ENCODE measurements around the gene MYO7B. TPM values are rescaled to one million over a fixed set of nuclear protein-coding genes. Genes with fewer than 3 reads are reported as not detected.
"Not testable (repeated sequence)": the region's sequence is repeated elsewhere in the genome, so short reads cannot be mapped to it uniquely, and the experiment has no call there.

Gene MYO7B
- total RNA-seq, 1 donor: 0.18 TPM

DNA sequence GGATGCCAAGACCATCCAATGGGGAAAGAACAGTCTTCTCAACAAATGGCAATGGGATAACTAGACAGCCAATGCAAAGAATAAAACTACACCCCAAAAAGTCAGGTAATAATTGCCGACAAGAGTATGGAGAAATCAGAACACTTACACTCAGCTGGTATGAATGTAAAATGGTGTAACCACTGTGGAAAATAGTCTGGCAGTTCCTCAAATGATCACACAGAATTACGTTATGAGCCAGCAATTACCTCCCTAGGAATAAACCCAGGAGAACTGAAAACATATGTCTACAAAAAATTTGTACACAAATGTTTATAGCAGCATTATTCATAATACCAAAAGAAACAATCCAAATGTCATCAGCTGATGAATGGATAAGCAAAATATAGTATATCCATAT is 18.0 kb upstream of the MYO7B start:
- DNase-seq (ENCODE audit: low read depth): no peak
- no peak overlapping the region for H3K4me3 ChIP-seq (ENCODE audit: low read depth, low read length)
- TF ChIP-seq, protein P1, sequence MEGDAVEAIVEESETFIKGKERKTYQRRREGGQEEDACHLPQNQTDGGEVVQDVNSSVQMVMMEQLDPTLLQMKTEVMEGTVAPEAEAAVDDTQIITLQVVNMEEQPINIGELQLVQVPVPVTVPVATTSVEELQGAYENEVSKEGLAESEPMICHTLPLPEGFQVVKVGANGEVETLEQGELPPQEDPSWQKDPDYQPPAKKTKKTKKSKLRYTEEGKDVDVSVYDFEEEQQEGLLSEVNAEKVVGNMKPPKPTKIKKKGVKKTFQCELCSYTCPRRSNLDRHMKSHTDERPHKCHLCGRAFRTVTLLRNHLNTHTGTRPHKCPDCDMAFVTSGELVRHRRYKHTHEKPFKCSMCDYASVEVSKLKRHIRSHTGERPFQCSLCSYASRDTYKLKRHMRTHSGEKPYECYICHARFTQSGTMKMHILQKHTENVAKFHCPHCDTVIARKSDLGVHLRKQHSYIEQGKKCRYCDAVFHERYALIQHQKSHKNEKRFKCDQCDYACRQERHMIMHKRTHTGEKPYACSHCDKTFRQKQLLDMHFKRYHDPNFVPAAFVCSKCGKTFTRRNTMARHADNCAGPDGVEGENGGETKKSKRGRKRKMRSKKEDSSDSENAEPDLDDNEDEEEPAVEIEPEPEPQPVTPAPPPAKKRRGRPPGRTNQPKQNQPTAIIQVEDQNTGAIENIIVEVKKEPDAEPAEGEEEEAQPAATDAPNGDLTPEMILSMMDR (IDR thresholded peaks at IDR 0.05; ENCODE audit: insufficient read depth, low read length): no peak

DNA sequence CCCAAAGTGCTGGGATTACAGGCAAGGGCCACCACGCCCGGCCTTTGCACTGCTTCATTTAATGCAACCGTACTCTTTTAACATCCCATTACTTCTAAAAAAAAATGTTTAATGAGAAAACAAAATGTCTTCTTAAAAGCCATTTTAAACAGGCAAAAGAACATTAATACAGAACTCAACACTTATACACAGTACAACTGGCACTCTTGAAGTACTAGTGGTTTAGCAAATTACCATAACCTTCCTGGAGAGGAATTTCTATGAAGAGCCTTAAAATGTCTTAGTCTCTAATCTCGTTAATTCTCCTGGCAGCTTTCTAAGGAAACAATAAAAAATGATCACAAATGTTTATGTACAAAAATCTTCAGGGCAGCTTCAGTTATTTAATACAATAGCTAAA is 15.1 kb upstream of the MYO7B start:
- DNase-seq (ENCODE audit: low read depth): no peak
- TF ChIP-seq, protein P1 (IDR thresholded peaks at IDR 0.05; ENCODE audit: insufficient read depth, low read length): no peak
- H3K4me3 ChIP-seq (ENCODE audit: low read depth, low read length): no peak overlapping the region

DNA sequence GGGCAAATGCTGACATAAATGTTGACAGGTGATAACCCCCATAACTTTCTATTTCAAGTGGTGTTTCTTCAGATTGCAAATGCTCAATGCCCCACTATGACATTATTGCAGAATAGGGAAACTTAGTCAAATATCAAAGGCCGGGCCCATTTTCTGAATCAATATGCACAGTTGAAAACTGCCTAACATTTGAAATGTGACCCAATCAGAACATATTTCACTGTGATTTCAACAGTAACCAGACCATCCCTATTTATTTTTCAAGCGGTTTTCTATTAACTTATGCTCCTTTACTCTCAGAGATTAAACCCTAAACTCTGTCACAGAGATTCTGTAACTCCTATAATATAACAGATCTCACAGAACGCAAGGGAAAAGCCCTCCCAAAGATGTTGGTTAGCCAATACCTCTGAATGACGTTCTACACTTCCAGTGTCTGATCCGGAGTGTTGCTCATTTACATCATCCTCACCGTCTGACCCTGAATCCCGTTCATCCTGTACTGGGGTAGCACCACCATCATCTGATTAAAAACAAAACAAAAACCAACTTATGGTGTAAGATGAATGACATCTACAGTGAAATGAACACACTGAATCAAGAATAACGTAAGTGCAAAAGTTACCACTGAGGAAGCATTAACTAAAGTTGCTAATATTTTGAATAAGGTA is 12.1 kb upstream of the MYO7B start:
- TF ChIP-seq, protein P1 (IDR thresholded peaks at IDR 0.05; ENCODE audit: insufficient read depth, low read length): no peak
- H3K4me3 ChIP-seq (ENCODE audit: low read depth, low read length): no peak overlapping the region
- DNase-seq (ENCODE audit: low read depth): no peak

DNA sequence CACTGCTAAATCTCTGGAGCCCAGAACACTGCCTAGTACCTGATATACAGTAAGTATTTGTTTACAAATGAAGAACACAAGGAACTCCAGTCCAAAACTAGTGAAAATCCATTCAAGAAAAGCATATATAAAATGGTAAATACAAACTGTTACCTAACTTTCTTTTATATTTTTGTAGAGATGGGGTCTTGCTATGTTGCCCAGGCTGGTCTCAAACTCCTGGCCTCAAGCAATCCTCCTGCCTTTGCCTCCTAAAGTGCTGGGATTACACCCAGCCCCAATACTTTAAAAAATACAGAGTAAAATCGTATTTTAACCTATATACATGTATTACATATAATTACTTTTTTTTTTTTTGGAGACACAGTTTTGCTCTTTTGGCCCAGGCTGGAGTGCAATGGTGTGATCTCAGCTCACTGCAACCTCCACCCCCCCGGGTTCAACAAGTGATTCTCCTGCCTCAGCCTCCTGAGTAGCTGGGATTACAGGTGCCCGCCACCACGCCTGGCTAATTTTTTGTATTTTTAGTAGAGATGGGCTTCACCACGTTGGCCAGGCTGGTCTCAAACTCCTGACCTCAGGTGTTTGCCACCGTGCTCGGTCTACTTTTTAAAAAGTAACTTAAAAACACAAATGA is 11.2 kb upstream of the MYO7B start:
- not testable (repeated sequence) for DNase-seq (ENCODE audit: low read depth); H3K4me3 ChIP-seq (ENCODE audit: low read depth, low read length)

DNA sequence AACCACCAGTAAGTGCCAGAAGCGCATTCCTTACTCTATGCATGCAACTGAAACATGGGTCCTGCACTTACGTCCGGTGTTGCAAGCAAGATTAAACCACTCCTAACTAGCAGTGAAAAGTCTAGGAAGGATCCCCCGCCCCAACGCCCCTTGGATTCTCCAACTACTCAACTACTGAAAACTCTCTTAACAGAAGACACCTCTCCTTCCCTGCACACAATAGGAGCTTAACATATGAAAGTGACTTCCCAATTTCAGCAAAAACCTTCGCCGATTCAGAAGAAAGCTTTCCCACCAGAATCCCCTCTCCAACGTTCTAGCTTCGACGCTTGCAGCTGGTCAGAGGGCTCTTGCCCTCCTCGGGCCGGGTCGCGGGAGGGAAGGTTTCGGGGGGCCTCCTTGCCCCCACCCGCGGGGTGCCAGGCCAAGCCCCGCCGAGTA is 9.8 kb upstream of the MYO7B start:
- H3K4me3 ChIP-seq (ENCODE audit: low read depth, low read length): peak overlapping the region; percentile 90
- peak; percentile 74 for DNase-seq (ENCODE audit: low read depth)
- TF ChIP-seq, protein P1 (IDR thresholded peaks at IDR 0.05; ENCODE audit: insufficient read depth, low read length): no peak

DNA sequence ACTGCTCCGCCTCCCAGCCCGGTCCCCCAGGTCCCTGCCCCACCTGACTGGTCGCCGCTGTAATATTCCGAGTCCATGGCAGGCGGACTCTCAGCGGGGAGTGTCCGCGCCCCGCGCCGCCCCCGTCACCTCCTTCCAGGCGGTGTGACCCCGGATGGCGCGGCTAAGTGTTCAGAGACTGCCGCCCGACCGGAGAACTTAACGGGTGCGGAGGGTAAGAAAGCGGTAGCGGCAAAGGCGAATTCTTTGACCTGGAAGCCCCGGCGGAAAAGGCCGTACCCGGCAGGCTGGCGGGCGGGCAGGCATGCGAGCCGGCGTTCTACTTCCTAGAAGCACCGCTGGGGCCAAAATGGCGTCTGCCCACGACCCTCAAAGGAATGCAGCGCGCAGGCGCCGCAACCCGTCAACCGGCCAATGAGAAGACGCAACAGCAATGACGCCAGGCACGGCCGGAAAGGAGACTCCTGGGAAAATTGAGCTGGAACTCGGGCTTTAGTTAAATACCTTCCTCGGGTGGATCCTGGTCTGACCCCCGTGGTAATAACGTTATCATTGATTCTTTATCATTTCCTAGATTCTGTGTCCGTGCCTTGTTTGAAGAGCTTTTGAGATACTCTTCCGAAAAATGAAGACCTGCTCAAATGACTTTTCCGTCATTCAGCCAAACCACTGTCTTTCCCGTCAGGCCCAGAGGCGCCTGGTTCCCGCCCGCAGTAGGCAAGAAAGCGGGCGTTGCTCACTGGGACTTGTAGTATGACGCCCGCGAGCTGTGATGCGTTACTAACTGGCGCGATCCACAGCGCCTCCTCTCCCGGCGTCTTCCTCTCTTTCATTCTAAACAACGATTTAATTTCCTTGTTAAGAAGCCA is 9.1 kb upstream of the MYO7B start, which contains the start of gene IWS1:
Gene IWS1 (minus strand): TSS at position 358 of the 869 bp plus-strand sequence. CDS start 281 bp downstream, at position 77.
- DNase-seq (ENCODE audit: low read depth): peak; percentile 97
- TF ChIP-seq, protein P1 (IDR thresholded peaks at IDR 0.05; ENCODE audit: insufficient read depth, low read length): peak; percentile 30
- H3K4me3 ChIP-seq (ENCODE audit: low read depth, low read length): peak within 1 kb of the TSS; percentile 90
